ENCODE measurements around the gene PAK1.

GRCh38 chr11:77387701-77388100 is 86.2 kb downstream of the PAK1 start:
- TF ChIP-seq PATZ1 (CRISPR knock-in tag; IDR thresholded peaks at IDR 0.05; ENCODE audit: borderline replicate concordance) (no peak), RARB (CRISPR knock-in tag; IDR thresholded peaks at IDR 0.05) (no peak), ARNTL (CRISPR knock-in tag; IDR thresholded peaks at IDR 0.05; ENCODE audit: borderline replicate concordance, low read depth) (no peak), POU6F1 (CRISPR knock-in tag; IDR thresholded peaks at IDR 0.05; ENCODE audit: borderline replicate concordance, low read depth) (no peak), CSDC2 (CRISPR knock-in tag; IDR thresholded peaks at IDR 0.05) (no peak), ZFP30 (CRISPR knock-in tag; IDR thresholded peaks at IDR 0.05) (no peak), ZC3H10 (CRISPR knock-in tag; IDR thresholded peaks at IDR 0.05) (no peak), GLIS3 (CRISPR knock-in tag; IDR thresholded peaks at IDR 0.05) (no peak), BACH2 (CRISPR knock-in tag; IDR thresholded peaks at IDR 0.05; ENCODE audit: borderline replicate concordance) (no peak), TCF4 (CRISPR knock-in tag; IDR thresholded peaks at IDR 0.05; ENCODE audit: borderline replicate concordance) (no peak), ZNF565 (CRISPR knock-in tag; conservative IDR thresholded peaks at IDR 0.05; ENCODE audit: low read depth) (no peak), TOX (CRISPR knock-in tag; IDR thresholded peaks at IDR 0.05; ENCODE audit: borderline replicate concordance) (no peak)
- TF ChIP-seq, protein P1, sequence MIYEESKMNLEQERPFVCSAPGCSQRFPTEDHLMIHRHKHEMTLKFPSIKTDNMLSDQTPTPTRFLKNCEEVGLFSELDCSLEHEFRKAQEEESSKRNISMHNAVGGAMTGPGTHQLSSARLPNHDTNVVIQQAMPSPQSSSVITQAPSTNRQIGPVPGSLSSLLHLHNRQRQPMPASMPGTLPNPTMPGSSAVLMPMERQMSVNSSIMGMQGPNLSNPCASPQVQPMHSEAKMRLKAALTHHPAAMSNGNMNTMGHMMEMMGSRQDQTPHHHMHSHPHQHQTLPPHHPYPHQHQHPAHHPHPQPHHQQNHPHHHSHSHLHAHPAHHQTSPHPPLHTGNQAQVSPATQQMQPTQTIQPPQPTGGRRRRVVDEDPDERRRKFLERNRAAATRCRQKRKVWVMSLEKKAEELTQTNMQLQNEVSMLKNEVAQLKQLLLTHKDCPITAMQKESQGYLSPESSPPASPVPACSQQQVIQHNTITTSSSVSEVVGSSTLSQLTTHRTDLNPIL (CRISPR knock-in tag; IDR thresholded peaks at IDR 0.05; ENCODE audit: low read depth), result no peak

All from SK-N-SH treated with all-trans-retinoic acid at 6 μM for 48 hours (cell line).